ENCODE data around the gene INAFM2. TPM values are rescaled to one million over a fixed set of nuclear protein-coding genes. Genes with fewer than 3 reads are reported as not detected.

The INAFM2 gene
- polyA plus RNA-seq, 12 donors, result 9.2 to 17.8 (median 13.6) TPM; not detected in 1

DNA sequence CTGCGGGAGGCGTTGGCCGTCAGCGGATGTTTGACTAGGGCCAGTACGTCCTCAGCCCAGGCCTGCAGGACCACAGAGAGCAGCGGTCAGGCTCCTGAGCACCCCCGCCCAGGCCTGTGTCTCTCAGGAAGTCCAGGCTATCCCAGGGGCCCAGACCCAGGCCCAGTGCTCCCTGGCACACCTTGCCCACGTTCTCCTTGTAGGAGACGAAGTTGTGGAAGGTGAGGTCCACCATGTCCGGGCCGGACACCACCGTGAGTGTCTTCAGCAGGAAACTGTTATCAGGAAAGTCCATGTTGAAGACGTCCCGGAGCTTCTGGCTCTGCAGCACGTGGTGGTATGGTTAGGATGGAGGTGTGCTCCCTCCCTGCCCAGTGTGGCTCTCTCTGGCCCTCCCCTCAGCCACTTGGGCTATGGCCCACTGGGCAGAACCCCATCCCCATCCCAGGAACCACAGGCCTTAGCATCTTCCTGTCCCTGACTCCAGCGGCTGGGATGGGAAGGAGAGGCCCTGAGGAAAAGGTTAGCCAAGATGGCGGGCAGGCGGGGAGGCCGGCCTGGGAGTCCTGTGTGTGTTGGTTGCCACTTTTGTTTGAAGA, 21.1 kb upstream of the INAFM2 start:
- no peak for DNase-seq

- DNase-seq, result no peak
Measured at GRCh38 chr15:40302981-40303380, 20.5 kb upstream of the INAFM2 start.

GRCh38 chr15:40303576-40303975, 19.9 kb upstream of the INAFM2 start:
- DNase-seq, result no peak

DNA sequence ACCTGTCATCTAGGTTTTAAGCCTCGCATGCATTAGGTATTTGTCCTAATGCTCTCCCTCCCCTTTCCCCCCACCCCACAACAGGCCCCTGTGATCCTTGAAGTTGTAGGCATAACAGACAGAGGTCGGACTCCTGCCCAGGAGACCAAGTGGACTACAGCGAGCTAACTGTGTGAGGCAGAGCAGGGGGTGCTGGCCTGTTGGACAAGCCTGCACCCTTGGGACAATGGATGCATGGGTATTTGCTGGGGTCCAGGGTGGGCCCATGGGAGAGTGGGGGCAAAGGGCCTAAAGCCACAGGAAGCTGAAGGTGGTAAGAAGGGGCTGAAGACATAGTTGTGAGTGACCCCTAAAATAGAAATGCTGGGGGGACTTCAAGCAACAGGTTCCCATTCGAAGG, 18.2 kb upstream of the INAFM2 start:
- no peak for DNase-seq

- DNase-seq, result no peak
Measured at GRCh38 chr15:40306371-40306770, 17.1 kb upstream of the INAFM2 start.

DNA sequence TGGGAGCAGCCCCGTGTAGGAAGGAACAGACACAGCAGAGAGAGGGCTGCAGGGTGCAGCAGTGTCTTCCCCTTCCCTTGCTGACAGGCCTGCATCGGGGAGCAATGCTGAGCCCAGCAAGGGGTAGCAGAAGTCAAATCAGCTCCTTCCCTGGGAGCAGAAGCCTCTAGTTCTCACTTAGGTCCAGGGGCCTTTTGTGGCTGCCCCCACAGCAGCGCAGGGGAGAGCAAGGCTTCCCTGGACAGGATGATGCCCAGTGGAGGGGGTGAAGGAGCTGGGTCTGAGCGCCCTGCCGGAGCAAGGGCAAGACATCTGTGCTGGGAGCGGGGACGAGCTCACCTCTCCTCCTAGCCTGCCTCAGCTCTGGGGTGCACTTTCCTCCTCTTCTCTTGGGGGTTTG, 16.6 kb upstream of the INAFM2 start:
- no peak for DNase-seq

- DNase-seq, result no peak
Measured at GRCh38 chr15:40307421-40308211, 15.9 kb upstream of the INAFM2 start, which contains the start of gene PLCB2. PLCB2 (minus strand) TSS chr15:40307935; CDS start chr15:40307672, 263 bp downstream.

DNA sequence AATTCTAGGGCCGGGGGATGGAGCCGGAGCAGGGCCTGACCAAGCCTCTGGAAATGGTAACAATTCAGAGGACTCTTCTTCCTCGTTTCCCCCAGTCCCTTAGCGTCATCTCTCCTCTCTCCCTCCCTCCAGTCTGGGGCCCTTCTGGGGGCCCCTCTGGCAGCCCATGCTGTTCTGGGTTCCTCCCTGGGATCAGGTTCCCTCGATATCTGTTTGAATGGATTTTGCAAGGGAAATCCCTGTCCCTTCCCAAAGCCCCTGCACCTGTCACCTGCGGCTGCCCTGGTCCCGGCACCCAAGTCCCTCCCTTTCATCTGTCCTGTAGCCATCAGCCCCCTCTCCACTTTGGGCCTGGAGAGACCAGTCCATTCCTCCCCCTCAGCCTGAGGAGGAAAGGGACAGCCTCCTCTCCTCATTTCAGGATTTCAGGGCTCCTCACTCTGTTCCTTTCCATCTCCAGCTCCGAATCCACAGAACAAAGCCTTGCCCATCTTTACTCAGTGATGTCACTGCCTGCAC, 14.1 kb upstream of the INAFM2 start:
- no peak for DNase-seq

- DNase-seq, result no peak
Measured at GRCh38 chr15:40310001-40310959, 13.2 kb upstream of the INAFM2 start.

GRCh38 chr15:40310993-40311392, 12.5 kb upstream of the INAFM2 start:
- DNase-seq, result no peak

DNA sequence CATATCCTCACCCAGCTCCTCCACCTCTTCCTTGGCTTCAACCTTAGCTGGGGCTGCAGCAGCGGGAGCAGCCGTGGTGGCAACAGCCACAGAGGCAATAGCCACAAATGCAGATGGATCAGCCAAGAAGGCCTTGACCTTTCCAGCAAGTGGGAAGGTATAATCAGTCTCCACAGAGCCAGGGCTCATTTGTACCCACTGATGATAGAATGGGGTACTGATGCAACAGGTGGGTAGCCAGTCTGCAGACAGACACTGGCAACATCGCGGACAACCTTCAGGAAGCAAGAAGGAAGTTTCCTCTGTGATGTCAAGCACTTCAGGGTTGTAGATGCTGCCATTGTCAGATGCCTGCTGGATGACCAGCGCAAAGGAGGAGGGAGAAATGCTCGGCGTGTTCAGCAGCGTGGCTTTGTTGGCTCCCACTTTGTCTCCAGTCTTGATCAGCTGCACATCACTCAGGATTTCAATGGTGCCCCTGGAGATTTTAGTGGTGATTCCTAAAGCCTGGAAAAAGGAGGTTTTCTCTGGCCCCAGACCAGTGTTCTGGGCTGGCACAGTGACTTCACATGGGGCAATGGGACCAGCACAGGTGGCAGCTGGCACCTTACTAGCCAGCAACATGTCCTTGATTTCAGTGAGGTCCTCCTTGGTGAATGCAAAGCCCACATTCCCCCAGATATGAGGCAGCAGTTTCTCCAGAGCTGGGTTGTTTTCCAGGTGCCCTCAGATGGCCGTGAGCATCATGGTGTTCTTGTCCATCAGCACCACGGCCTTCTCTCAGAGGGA, 10.9 kb upstream of the INAFM2 start:
- DNase-seq, result no peak

DNA sequence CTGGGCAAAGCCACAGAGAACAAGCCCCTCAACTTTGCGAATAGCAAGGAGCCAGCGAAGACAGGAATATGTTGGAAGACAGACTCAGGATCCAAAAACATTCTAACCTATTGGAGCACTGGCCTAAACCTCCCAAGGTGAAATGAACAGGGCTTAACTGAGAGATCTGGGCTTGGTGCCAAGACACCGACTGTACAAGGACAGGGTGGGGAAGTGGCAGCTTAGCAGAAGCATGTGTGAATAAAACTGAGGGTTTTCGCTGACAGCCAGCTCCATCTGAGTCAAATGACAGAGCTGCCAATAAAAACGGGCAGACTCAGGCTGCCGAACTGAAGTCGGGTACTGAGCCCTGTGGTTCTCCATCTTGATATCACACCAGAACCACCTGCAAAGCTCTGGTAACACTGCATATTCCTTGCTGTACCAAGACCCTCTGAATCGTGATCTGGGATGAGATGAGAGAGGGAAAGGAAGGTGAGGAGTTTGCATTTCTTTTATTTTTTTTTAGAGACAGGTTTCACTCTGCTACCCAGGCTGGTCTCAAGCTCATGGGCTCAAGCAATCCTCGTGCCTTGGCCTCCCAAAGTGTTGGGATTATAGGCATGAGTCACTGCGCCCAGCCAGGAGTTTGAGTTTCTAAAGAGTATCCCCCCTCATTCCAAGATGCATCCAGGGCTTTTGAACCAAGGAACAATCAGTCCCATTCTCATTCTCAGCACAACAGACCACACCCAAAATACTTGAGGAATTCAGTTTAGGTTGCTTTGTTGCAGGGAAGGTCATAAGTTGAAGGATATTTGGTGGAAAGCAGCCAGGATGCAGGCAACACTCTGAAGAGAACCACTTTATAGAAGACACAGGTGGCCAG, 9.7 kb upstream of the INAFM2 start:
- no peak for DNase-seq

- DNase-seq, result no peak
Measured at GRCh38 chr15:40314723-40315276, 8.7 kb upstream of the INAFM2 start.

DNA sequence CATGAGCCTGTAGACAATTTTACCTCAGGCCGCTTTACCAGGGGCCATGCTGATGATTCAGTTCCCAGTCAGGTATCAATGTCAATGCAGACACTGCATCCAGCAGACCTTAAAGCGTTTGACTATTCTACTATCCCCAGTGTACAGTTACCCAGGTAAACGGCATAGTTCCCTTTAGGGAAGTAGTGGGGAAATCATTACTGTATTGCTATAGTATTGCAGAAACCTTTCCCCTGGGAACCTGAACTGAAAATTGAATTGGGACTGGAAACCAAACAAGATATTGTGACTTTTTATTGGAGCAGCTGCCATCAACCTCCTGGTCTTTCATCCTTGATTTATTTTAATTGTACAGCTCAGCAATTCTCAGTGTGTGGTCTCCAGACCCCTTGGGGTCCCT, 6.6 kb upstream of the INAFM2 start:
- DNase-seq, result no peak

GRCh38 chr15:40317580-40317979, 5.9 kb upstream of the INAFM2 start:
- DNase-seq, result no peak

- no peak for DNase-seq
Measured at GRCh38 chr15:40320409-40320808, 3.1 kb upstream of the INAFM2 start.

GRCh38 chr15:40320931-40321371, 2.5 kb upstream of the INAFM2 start:
- DNase-seq, result no peak

GRCh38 chr15:40322531-40323238, 807 bp upstream of the INAFM2 start:
- no peak for DNase-seq

Measured in muscle of arm (tissue), 12 donors.